GM23338 (cell line): ENCODE measurements around the gene PPP1R12C. TPM values are rescaled to one million over a fixed set of nuclear protein-coding genes. Genes with fewer than 3 reads are reported as not detected.

Experiments
- ATAC-seq: fragments of 200-7000 bp; cut with Tn5 transposase; 3 replicates; pipeline ENCODE4 v1.9.1; 2020
- DNase-seq: peaks from one replicate; pipeline ENCODE4 v3.0.0-alpha.2; 2015; ENCODE audit warnings: low spot score
- H2AFZ ChIP-seq: fragments of 200-600 bp; sonication (generic); 2 replicates; pipeline ENCODE4 v1.8.0; 2016; ENCODE audit warnings: antibody characterized with exemption, mild to moderate bottlenecking, moderate library complexity
- H3F3A ChIP-seq: fragments of 200-600 bp; sonication (generic); replicated peaks from 2 replicates; pipeline ENCODE4 v1.8.0; 2017; ENCODE audit warnings: antibody characterized with exemption, mixed run types, low read depth
- H3K27ac ChIP-seq: fragments of 200-600 bp; sonication (generic); 2 replicates; pipeline ENCODE4 v1.6.1; 2016; ENCODE audit warnings: low read depth
- H3K27me3 ChIP-seq: fragments of 200-600 bp; sonication (generic); 2 replicates; pipeline ENCODE4 v1.8.0; 2016; ENCODE audit warnings: mild to moderate bottlenecking, mixed run types, moderate library complexity; ENCODE audit not compliant: insufficient read depth
- H3K36me3 ChIP-seq: fragments of 200-600 bp; sonication (generic); 2 replicates; pipeline ENCODE4 v1.8.0; 2016; ENCODE audit warnings: mild to moderate bottlenecking; ENCODE audit not compliant: insufficient read depth
- H3K4me1 ChIP-seq: fragments of 200-600 bp; sonication (generic); 2 replicates; pipeline ENCODE4 v1.8.0; 2016; ENCODE audit warnings: mild to moderate bottlenecking, moderate library complexity; ENCODE audit not compliant: insufficient read depth
- H3K4me2 ChIP-seq: fragments of 200-600 bp; sonication (generic); 2 replicates; pipeline ENCODE4 v1.7.1; 2017; ENCODE audit warnings: mixed run types
- H3K4me3 ChIP-seq: fragments of 200-600 bp; sonication (generic); 2 replicates; pipeline ENCODE4 v1.6.1; 2016; ENCODE audit warnings: mixed run types
- H3K79me2 ChIP-seq: fragments of 200-600 bp; sonication (generic); replicated peaks from 2 replicates; pipeline ENCODE4 v1.8.0; 2017; ENCODE audit warnings: mild to moderate bottlenecking; ENCODE audit not compliant: insufficient read depth
- H3K9me2 ChIP-seq: fragments of 200-600 bp; sonication (generic); 2 replicates; pipeline ENCODE4 v1.8.0; 2017; ENCODE audit not compliant: insufficient read depth
- H4K20me1 ChIP-seq: fragments of 200-600 bp; sonication (generic); replicated peaks from 2 replicates; pipeline ENCODE4 v1.8.0; 2017; ENCODE audit warnings: mild to moderate bottlenecking; ENCODE audit not compliant: insufficient read depth
- H3K27ac Mint-ChIP-seq: 2 replicates; pipeline ENCODE4 v1.8.0; 2020; ENCODE audit warnings: inconsistent platforms, mild to moderate bottlenecking, moderate library complexity, mixed read lengths
- H3K27me3 Mint-ChIP-seq: 3 replicates; pipeline ENCODE4 v1.8.0; 2022; ENCODE audit warnings: low read depth, mild to moderate bottlenecking, moderate library complexity, mixed read lengths, inconsistent platforms; ENCODE audit not compliant: insufficient read depth, poor library complexity
- H3K36me3 Mint-ChIP-seq: 3 replicates; pipeline ENCODE4 v1.8.0; 2021; ENCODE audit warnings: low read depth, mild to moderate bottlenecking, inconsistent platforms, moderate library complexity, mixed read lengths
- H3K4me1 Mint-ChIP-seq: 3 replicates; pipeline ENCODE4 v1.8.0; 2020; ENCODE audit warnings: mild to moderate bottlenecking, inconsistent platforms, mixed read lengths
- H3K4me3 Mint-ChIP-seq: 3 replicates; pipeline ENCODE4 v1.8.0; 2021; ENCODE audit warnings: moderate library complexity, mild to moderate bottlenecking, inconsistent platforms, mixed read lengths
- H3K9me3 Mint-ChIP-seq: 3 replicates; pipeline ENCODE4 v1.8.0; 2020; ENCODE audit warnings: moderate library complexity, mild to moderate bottlenecking, inconsistent platforms, mixed read lengths
- CREB1 ChIP-seq: fragments of 250-450 bp; sonication (Bioruptor Pico); IDR thresholded peaks from 2 replicates; pipeline ENCODE4 v1.5.0; 2020; ENCODE audit warnings: low read depth, mild to moderate bottlenecking, moderate library complexity
- EZH2 ChIP-seq: fragments of 200-600 bp; sonication (generic); IDR thresholded peaks from one replicate; pipeline ENCODE4 v1.8.0; 2017; ENCODE audit warnings: antibody characterized with exemption, mild to moderate bottlenecking, low read depth; ENCODE audit not compliant: unreplicated experiment
- EZH2phosphoT487 ChIP-seq: fragments of 200-600 bp; sonication (generic); IDR thresholded peaks from one replicate; pipeline ENCODE4 v1.8.1; 2018; ENCODE audit warnings: antibody characterized with exemption; ENCODE audit not compliant: unreplicated experiment
- JUNB ChIP-seq: IDR thresholded peaks from one replicate; pipeline ENCODE4 v1.6.1; 2016; ENCODE audit warnings: antibody characterized with exemption; ENCODE audit not compliant: unreplicated experiment
- NANOG ChIP-seq: IDR thresholded peaks from 2 replicates; pipeline ENCODE4 v1.6.1; 2016; ENCODE audit warnings: antibody characterized with exemption, borderline replicate concordance
- POLR2AphosphoS5 ChIP-seq: IDR thresholded peaks from 2 replicates; pipeline ENCODE4 v1.6.1; 2016; ENCODE audit warnings: antibody characterized with exemption, low read depth
- REST ChIP-seq: IDR thresholded peaks from one replicate; pipeline ENCODE4 v1.6.1; 2018; ENCODE audit warnings: antibody characterized with exemption; ENCODE audit not compliant: unreplicated experiment
- STAT1 ChIP-seq: IDR thresholded peaks from one replicate; pipeline ENCODE4 v1.6.1; 2016; ENCODE audit warnings: antibody characterized with exemption; ENCODE audit not compliant: unreplicated experiment
- ZNF114 ChIP-seq: fragments of 250-450 bp; sonication (Bioruptor Pico); IDR thresholded peaks from 2 replicates; pipeline ENCODE4 v1.5.0; 2020; ENCODE audit warnings: mild to moderate bottlenecking, moderate library complexity
- ZNF331 ChIP-seq: fragments of 250-450 bp; sonication (Bioruptor Pico); IDR thresholded peaks from 2 replicates; pipeline ENCODE4 v1.5.0; 2020; ENCODE audit warnings: low read depth, mild to moderate bottlenecking, moderate library complexity
- polyA plus RNA-seq: library from polyadenylated mRNA; unstranded; fragments of >200 nt; fragmentation: Nextera tagmentation; extraction: Ambion mirVana; gene quantifications from 2 replicates; pipeline ENCODE4 v1.2.1, GENCODE V29; 2016
- total RNA-seq: library from RNA; depleted of rRNA; stranded (reverse); fragments of >200 nt; shearing (Covaris generic); gene quantifications from 2 replicates; pipeline ENCODE4 v1.2.3, GENCODE V29; 2014

Gene PPP1R12C
- total and polyA plus RNA-seq, 2 experiments from 2014 or later: 33.2 to 83.9 TPM

- DNase-seq (no peak), ATAC-seq (no peak)
- Histone ChIP-seq H3K9me2 (no peaks in the 10 kb centered on the region), H4K20me1 (peaks cover 19% of the 10 kb centered on the region; the same call in 1 of the 2 replicates), H3F3A (no peaks in the 10 kb centered on the region), H3K27me3 (no peaks in the 10 kb centered on the region), H3K4me3 (no peak overlapping the region), H3K4me1 (no peaks in the 10 kb centered on the region), H2AFZ (no peak overlapping the region), H3K4me2 (no peak overlapping the region), H3K79me2 (no peaks in the 10 kb centered on the region), H3K36me3 (peaks cover 4% of the 10 kb centered on the region), H3K27ac (no peak overlapping the region)
- Mint-ChIP-seq H3K36me3 (peaks cover 23% of the 10 kb centered on the region), H3K27ac (no peak overlapping the region), H3K9me3 (no peaks in the 10 kb centered on the region; the same call in 2 of the 3 replicates), H3K4me1 (peaks cover 2% of the 10 kb centered on the region; the same call in 2 of the 3 replicates), H3K4me3 (no peak overlapping the region), H3K27me3 (peaks cover 6% of the 10 kb centered on the region)
- TF ChIP-seq NANOG (no peak), STAT1 (no peak), CREB1 (CRISPR knock-in tag) (no peak), REST (no peak), ZNF331 (no peak), POLR2AphosphoS5 (no peak)
Observed at GRCh38 chr19:55105237-55105636, 12.2 kb downstream of the PPP1R12C start.

- Mint-ChIP-seq H3K27me3 (peaks cover 6% of the 10 kb centered on the region), H3K9me3 (no peaks in the 10 kb centered on the region; the same call in 2 of the 3 replicates), H3K36me3 (peaks cover 16% of the 10 kb centered on the region; the same call in 2 of the 3 replicates), H3K27ac (no peak overlapping the region), H3K4me3 (no peak overlapping the region), H3K4me1 (peaks cover 6% of the 10 kb centered on the region; the same call in 2 of the 3 replicates)
- Histone ChIP-seq H3K36me3 (peaks cover 4% of the 10 kb centered on the region), H3K79me2 (no peaks in the 10 kb centered on the region), H3F3A (no peaks in the 10 kb centered on the region), H3K4me1 (no peaks in the 10 kb centered on the region), H3K27me3 (no peaks in the 10 kb centered on the region), H3K4me3 (no peak overlapping the region), H3K9me2 (no peaks in the 10 kb centered on the region), H2AFZ (no peak overlapping the region), H4K20me1 (peaks cover 15% of the 10 kb centered on the region; the same call in 1 of the 2 replicates), H3K4me2 (no peak overlapping the region), H3K27ac (no peak overlapping the region)
- ATAC-seq: no peak
- DNase-seq: no peak
- no peak for TF ChIP-seq EZH2
- TF ChIP-seq ZNF114 (CRISPR knock-in tag): no peak
- TF ChIP-seq JUNB: no peak
- TF ChIP-seq STAT1: no peak
- TF ChIP-seq CREB1 (CRISPR knock-in tag): no peak
- TF ChIP-seq ZNF331: no peak
- no peak for TF ChIP-seq REST
- no peak for TF ChIP-seq EZH2phosphoT487
Observed at GRCh38 chr19:55103190-55103589, 14.2 kb downstream of the PPP1R12C start.
